Stimulated activated CD8-positive, alpha-beta memory T cell treated with anti-CD3 and anti-CD28 coated beads, Interleukin-15, amount 100 ng/mL, for 24 hours (primary cell): Measurements from ENCODE around the gene TNFSF15.

ENCODE experiments used
- DNase-seq: peaks from one replicate; pipeline ENCODE4 v3.0.0-alpha.2; 2020; ENCODE audit warnings: low read depth

TNFSF15 gene

GRCh38 chr9:114825126-114825795 is 19.4 kb upstream of the TNFSF15 start:
- no peak for DNase-seq

DNA sequence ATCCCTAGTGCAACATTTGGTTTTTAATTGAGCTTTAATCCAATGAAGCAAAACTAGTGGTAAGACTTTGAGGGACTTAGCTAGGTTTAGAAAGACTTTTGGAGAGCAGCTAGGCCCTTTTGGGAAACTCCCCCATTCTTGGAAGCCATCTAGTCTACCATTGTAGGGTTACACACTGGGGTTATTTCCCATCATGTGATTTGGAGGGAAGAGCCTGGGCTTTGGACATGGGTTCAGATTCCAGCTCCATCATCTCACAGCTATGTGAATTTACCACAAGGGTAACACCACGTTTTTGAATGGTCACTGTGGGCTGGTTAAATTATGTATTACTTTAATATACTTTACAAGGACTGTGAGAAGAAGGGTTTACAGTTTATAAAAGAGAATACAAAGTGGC is 18.3 kb upstream of the TNFSF15 start:
- DNase-seq, result no peak

DNA sequence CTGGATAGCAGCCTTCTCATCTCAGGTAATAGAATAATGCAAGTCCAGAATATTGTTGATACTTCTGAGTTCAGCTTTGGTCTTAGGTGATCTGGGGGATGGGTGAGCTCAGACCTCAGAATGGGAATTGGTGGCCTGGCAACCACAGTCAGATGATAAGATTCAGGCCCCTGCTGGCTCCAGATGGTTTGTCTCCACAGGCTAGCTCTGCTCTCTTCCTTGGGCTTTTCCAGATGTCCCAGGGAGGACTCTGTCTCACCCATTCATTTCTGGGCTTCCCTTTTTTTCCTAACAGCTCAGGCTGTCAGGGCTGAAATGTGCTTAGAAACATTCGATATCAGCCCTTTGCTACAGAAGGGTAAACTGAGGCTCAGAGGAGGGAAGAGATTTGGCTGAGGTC is 17.6 kb upstream of the TNFSF15 start:
- DNase-seq, result no peak

DNA sequence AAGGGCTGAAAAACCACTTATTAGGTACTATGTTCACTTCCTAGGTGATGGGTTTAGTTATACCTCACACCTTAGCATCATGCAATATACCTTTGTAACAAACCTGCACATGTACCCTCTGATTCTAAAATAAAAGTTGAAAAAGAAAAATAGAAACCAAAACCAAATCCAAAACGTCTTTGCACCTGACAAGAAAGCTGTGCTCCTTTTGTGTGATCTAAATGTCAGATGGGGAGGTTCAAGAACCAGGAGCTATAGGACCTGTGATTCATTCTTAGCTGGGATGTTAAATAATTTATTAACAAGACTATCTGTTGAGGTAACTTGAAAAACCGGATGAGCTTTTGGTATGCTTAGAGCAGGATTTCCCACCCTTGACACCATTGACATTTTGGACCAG is 16.9 kb upstream of the TNFSF15 start:
- DNase-seq, result no peak

DNA sequence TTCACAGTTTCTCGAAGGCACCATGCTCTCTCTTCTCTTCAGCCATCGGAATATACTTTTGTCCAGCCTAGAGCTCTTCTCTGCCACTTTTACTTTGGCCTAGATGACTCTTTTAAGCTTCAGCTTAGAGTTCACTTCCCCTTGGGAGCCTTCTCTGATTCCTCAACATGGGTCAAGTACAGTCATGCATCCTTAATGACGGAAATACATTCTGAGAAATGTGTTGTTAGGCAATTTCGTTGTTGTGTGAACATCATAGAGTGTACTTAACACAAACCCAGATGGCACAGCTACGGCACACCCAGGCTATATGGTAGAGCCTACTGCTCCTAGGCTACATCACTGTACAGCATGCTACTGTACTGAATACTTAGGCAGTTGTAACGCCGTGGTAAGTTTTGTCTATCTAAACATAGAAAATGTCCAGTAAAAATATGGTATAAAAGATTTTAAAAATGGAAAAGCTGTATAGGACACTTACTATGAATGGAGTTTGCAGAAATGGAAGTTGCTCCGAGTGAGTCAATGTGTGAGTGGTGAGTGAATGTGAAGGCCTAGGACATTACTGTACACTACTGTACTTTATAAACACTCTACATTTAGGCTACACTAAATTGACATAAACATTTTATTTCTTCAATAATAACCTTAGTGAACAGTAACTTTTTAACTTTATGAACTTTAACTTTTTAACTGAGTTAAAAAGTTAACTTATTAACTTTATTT is 15.1 kb upstream of the TNFSF15 start:
- DNase-seq, result no peak

GRCh38 chr9:114818178-114818577 is 12.3 kb upstream of the TNFSF15 start:
- DNase-seq, result no peak

- DNase-seq, result no peak
Measured at GRCh38 chr9:114813717-114814418, 8.0 kb upstream of the TNFSF15 start.

DNA sequence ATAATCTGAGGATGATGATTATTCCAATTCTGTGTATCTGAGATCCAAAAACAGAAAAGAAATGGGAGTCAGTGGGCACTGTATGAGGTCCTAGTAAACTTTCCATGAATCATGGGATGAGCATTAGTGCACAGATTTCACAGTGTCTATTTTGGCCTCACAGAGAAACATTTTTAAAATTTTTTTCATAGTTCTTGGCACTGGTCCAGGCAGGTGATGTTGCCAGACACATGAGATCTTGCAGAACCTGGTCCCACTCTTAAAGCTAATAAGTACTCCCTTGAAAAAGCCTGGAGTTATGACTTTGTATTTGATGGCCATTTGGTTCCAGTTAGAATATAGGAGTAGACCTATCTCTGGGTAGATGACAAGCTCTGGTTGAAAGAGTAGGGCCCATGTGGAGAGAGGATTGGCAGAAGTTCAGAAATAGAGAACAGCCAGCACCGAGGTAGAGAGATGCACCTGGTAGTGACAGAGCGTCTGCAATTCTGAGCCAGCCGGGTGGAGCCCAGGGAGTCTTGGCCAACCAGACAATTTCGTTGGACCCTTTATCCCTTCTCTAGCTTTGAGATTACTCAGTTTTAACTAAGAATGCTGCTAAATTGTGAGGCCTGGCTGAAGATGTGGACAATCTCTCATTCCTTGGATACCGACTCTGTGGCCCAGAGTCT is 6.3 kb upstream of the TNFSF15 start:
- DNase-seq, result no peak

DNA sequence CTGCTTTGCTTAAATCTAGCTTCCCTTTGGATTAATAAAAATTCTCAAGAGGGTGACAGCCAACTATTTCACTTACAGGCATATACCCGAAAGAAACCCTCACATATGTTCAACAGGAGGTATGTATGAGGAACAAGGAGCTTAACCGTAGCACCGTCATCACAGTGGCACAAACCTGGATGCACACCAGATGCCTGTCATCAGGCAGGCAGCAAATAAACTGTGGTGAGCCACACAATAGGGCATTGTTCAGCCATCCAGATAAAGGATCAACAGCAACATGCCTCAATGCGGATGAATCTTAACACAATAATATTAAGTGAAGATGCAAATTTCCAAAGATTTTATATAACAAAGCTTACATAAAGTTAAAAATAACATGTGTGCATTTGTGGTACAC is 5.5 kb upstream of the TNFSF15 start:
- no peak for DNase-seq

GRCh38 chr9:114810614-114811013 is 4.8 kb upstream of the TNFSF15 start:
- DNase-seq, result no peak

DNA sequence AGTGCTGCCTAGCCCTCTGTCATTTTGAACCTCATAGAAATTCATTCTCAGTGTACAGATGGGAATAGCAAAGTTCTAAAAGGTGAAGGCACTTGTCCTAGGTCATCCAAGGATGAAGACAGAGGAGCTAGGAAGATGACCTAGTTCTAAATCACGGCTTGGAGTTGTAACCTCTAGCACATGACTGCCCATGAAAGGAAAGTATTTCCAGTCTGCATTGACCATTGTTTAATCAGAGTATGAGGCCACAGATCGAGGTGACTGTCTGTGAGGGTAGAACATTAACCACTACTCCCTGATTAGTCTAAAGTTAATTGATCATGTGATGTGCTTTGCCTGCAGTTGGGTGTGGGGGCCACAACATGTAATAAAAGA is 674 bp upstream of the TNFSF15 start:
- no peak for DNase-seq

- no peak for DNase-seq
Measured at GRCh38 chr9:114804505-114804904, 1.3 kb downstream of the TNFSF15 start.

DNA sequence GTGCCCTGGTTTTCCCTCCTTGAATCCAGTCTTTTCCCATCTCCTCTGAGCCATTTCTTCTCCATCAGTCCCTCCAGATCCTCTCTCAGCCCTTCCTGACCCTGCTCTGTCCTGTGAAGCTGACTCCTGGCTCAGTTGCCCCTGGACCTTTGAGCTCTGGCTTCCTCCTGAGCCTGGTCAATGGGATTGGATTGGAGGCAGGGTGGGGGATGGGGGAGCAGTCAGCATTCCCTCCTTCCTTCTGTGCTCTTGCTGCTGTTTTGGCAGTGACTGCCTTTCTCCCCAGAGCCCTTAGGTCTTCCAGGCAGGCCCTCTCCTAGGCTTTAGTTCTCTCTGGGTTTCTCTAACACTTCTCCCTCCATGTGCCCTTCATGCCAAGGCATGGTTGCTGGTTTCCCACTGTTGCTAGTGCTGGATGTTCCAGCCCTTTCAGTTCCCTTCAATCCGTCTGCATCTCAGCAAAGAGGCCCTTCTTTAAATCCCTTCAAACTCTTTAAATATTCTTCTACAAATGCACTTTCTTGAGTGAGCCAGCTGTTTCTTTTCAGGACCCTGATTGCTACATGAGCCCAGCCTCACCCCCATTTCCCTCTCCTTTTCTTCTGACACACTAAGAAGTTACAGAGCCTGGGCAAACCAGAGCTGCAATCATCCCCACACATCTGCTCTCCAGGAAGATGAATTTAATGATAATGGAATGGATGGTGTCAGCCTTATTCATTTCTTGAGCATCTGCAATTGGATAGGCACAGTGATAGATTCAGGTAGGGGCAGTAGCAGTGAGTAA is 2.2 kb downstream of the TNFSF15 start:
- no peak for DNase-seq

GRCh38 chr9:114799925-114800324 is 5.9 kb downstream of the TNFSF15 start:
- DNase-seq, result no peak

GRCh38 chr9:114799441-114799840 is 6.4 kb downstream of the TNFSF15 start:
- no peak for DNase-seq

DNA sequence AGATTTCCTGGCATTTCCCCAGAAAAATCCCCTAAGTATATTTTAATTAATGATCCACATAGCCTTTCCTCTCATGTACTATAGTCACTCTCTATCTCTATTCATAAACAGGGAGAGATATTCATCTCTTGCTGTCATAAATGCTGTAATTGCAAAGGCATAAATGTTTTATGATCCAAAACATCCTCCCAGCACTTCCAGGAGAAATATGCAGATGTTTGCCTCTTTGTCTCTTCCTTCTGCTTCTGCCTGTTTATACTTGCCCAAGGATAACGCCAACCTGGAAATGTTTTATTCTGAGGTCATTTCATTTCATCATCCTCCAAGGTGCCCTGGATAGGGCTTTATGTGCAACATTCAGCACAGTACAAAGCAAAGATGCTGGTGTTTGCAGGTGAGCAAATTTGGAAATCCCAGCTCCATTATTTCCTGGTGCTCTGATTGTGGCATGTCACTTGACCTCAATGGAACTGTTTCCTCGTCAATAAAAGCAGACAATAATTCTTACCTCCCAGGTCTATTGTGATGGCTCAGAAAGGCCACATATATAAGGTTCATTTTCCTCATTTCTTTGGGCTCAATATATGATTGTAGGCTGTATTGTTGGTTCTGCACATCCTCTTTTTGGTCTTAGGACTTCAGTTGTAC is 6.9 kb downstream of the TNFSF15 start:
- DNase-seq, result no peak

- DNase-seq, result no peak
Measured at GRCh38 chr9:114798101-114798500, 7.7 kb downstream of the TNFSF15 start.

DNA sequence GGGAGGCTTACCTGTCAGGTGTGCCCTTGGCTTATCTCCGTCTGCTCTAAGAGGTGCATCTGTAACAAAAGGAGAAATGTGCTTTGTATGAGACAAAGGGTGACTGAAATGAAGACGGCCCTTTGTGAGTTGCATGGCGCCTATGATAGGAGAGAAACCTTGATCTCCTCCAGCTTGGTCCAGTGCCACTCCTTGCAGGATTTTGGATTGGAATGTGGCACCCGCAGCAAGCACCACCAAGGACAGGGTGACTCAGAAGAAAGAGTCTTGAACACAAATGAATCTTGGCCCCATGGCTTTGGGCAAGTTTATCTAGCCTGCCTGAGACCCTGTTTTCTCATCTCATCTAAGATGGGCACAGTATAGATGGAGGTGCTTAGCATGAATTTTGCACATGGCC is 13.4 kb downstream of the TNFSF15 start:
- DNase-seq, result no peak

- no peak for DNase-seq
Measured at GRCh38 chr9:114791736-114792135, 14.1 kb downstream of the TNFSF15 start.

DNA sequence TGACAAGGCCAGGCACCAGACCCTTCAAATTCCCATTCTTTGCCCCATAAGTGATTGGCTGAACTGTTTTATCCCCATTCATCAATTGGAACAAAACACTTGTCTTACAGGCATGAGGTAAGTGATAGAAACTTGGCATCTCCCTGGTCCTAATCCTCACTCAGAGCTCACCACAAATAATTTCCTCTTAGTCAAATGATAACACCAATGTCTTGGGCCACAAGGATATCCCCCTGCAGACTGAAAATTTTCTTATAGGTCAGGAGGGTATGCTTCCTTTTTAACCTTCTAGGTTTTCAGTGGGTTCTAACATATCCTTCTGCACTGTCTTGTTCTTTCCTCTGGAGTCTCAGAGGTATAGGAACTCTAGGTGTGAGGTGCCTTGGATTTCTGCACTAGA is 14.5 kb downstream of the TNFSF15 start:
- DNase-seq, result no peak

- DNase-seq, result no peak
Measured at GRCh38 chr9:114790521-114790920, 15.3 kb downstream of the TNFSF15 start.
